Mucosa of gallbladder (tissue), 1 donor: Measurements from ENCODE around the gene HNF1A. TPM values are rescaled to one million over a fixed set of nuclear protein-coding genes. Genes with fewer than 3 reads are reported as not detected.
A peak's percentile ranks its signal among the peaks of the same experiment; 100 is the strongest.

Experiments
- DNase-seq: peaks from one replicate; pipeline ENCODE4 v3.0.0-alpha.2; 2020; ENCODE audit warnings: low spot score
- total RNA-seq: library from RNA; stranded (reverse); gene quantifications from one replicate; pipeline ENCODE4 v1.2.1, GENCODE V29; 2021
- donor health status: DM: no; HTN: no; CAD: no.

Gene HNF1A
- total RNA-seq, 1 donor from 2014 or later: 12.0 TPM

- peak; percentile 66 for DNase-seq
Observed at GRCh38 chr12:121009741-121010140, 31.4 kb downstream of the HNF1A start.

- no peak for DNase-seq
Observed at GRCh38 chr12:121010860-121011259, 32.5 kb downstream of the HNF1A start.

GRCh38 chr12:121011820-121012219 lies 33.5 kb downstream of the HNF1A start:
- no peak for DNase-seq

- no peak for DNase-seq
Observed at GRCh38 chr12:121013715-121014114, 35.4 kb downstream of the HNF1A start.

DNA sequence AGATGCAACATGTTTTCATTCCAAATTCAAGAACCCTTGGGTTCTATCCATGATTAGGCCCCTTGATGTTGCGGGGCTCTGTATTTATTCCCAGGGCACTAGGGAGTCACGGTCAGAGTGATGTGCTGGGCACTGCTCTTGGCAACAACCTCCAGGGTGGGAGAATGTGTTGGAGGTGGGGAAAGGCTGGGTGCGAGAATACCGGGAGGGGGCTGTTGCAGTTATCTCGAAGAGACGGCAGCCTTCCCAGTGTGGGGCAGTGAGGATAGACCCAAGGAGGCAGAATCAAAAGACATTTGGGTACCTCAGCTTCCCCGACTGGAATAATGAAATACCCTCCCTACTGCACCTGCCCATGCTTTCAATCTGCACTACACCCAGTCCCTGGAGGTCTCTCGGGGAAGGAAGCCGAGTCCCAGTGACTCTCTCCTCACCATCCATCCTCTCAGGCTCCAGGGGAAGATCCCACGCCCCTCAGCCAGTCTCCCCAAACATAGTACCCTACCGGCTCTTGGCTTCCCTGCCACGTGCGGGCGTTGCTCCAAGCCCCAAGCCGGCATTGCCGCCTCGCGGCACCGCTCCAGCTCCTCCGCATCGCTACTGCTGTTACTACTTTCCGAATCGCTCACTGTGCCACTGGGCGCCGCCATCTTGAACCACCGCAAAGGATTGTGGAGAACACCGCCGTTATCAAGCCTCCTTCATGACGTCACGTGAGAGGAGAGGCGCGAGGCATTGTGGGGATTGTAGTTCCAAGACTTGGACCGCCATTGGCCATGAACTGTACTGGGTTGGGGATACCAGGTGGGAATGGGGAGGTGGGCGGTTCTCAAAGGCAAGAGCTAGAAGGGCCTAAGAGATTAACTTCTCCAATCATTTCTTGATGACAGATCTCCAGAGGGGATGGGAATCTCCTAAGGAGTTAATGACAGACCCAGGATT lies 37.8 kb downstream of the HNF1A start, which contains the start of gene C12orf43:
Gene C12orf43 (minus strand): TSS at position 663 of the 942 bp plus-strand sequence. CDS start 13 bp downstream, at position 650.
- DNase-seq: peak; percentile 94

- DNase-seq: no peak
Observed at GRCh38 chr12:121017966-121018491, 39.7 kb downstream of the HNF1A start.

DNA sequence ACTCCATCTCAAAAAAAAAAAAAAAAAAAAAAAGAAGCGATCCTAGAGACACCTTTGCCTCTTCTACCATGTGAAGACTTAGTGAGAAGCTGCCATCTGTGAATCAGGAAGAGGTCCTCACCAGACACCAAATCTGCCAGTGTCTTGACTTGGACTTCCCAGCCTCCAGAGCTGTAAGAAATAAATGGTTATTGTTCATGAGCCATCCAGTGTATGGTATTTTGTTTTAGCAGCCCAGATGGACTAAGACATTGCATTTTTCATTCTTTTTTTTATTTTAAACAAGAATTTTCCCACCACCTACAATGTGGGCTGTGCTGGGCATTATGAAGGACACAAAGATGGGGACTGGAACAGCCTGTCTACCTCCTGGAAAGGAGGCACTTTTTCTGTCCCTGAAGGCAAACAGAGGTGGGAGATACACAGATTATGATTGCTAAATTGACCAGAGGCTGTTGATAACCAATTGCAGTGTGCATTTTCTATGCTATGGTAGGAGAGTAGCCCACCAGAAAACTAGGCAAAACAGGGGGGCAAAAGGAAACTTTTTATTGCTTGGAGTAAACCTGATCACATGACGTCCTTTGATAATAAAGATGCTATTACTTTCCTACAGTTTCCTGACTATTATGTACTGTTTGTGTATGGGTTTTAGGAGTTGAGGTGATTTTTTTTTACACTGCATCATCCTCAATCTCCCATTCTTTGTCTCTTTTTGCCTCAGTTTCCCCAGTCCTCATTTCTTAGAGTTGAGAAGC lies 40.7 kb downstream of the HNF1A start:
- DNase-seq: no peak

DNA sequence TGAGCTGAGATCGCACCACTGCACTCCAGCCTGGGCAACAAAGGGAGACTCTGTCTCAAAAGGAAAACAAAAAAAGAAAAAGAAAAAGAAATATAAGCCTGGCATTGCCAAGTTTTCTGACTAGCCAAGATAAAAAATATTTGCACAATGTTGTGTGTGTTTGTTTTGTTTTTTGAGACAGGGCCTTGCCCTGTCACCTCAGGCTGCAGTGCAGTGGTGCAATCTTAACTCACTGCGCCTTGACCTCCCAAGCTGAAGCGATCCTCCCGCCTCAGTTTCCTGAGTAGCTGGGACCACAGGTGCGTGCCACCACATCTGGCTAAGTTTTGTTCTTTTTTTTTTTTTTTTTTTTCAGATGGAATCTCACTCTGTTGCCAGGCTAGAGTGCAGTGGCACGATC lies 43.4 kb downstream of the HNF1A start:
- DNase-seq: no peak

GRCh38 chr12:121022713-121023112 lies 44.4 kb downstream of the HNF1A start:
- DNase-seq: no peak

DNA sequence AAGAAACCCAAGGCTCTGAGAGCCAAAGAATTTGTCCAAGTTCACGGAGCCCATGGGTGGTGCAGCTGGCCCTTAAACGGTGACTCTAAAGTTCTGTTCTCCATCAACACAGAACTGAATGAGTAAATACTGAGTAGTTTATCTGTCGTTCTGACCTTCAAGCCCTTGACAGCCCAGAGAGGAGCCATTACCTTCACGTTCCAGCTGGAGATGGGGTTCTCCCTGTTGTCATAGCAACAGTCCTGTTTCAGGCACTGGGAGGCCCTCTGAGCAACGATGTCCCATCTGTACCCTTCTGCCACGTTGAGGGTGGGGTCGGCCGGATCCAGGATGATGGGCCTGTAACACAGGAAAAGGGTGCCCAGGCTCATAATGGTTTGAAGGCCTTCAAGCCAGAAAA lies 45.5 kb downstream of the HNF1A start:
- DNase-seq: no peak

- peak; percentile 85 for DNase-seq
Observed at GRCh38 chr12:121025442-121026226, 47.3 kb downstream of the HNF1A start.

GRCh38 chr12:121026274-121027045 lies 48.1 kb downstream of the HNF1A start:
- no peak for DNase-seq

DNA sequence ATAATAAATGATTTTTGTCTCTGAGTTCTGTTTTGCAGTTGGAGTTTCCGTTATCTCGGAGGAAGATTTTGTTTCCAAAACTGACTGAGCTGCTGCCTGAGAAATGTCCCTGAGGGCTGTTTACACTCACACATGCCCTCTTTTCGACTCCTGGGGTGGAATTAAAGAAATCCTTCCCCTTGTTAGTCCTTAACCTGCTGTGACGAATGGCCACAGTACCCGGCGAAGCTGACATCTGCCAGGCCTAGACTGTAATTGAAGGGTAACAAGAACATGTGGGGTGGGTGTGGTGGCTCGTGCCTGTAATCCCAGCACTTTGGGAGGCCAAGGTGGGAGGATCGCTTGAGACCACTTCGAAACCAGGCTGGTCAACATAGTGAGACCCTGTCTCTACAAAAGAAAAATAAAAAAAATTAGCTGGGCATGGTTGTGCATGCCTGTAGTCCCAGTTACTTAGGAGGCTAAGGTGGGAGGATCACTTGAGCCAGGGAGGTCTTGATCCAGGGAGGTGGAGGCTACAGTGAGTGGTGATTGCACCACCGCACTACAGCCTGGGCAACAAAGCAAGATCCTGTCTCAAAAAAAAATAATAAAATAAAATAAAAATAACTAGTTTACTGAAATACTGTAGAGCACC lies 52.4 kb downstream of the HNF1A start:
- DNase-seq: no peak

DNA sequence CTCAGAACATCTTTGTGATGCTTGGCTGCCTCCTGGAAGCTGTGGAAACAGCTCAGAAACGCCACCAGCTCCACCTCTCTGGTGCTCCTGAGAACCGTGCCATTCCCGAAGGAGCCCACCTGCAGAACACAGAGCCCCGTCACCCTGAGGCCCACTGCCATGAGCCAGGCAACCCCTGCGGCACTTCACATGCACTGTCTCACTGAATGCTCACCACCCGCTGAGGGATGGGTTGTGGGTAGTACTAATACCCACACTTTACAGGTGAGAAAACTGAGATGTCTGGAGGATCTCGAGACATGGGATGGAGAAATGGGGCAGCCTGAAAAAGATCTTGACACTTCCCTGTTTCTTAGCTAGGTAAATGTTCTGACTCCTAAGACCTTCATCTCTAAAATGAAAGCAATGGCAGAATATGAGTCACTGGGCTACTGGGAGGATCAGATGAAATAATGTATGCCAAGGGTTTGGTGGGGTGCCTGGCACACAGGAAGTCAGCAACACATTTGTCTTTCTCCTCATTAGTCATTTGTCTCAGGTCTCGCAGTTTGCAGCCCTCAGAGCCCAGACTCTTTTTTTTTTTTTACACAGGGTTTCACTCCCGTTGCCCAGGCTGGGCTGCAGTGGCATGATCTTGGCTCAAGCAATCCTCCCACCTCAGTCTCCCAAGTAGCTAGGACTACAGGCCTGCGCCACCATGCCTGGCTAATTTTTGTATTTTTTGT lies 55.4 kb downstream of the HNF1A start:
- no peak for DNase-seq

- no peak for DNase-seq
Observed at GRCh38 chr12:121034616-121035305, 56.4 kb downstream of the HNF1A start.

- no peak for DNase-seq
Observed at GRCh38 chr12:121036810-121037326, 58.5 kb downstream of the HNF1A start.

DNA sequence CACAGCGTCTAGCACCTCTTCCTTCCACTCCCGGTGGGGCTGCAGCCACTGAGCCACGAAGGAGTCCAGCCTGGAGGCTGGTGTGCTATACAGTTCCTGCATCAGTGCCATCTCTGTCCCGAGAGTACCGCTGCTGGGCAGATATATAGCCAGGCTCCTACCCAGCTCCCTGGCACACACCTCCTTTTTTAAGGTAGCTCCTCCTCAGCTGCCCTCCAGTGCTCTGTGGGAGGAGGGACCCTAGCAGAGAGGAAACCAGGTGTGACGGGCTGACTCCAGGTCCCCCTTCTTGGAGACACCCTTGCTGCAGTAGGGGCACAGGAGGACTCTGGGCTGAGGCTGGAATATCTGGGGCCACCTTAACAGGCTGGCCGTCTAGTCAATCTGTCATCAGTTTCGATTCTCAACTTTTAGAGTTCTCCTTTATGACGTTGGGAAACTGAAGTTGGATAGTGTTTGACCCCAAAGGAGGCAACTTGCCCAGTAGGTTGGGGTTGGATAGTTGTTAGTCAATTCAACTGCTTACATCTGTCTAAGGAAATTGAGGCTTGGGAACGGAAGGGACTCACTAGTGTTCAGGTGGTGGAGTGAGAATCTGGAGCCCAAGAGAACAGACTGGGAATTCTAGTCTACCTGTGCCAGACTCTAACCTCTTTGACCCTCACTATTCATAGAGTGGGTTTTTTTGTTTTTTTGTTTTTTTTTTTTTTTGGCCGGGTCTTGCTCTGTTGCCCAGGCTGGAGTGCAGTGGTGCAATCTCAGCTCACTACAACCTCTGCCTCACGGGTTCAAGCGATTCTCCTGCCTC lies 60.7 kb downstream of the HNF1A start, which contains the start of gene OASL:
Gene OASL (minus strand): TSS at position 386 of the 808 bp plus-strand sequence. CDS start 275 bp downstream, at position 111.
- peak; percentile 41 for DNase-seq

GRCh38 chr12:121043067-121043466 lies 64.7 kb downstream of the HNF1A start:
- DNase-seq: no peak
